Tibial nerve (tissue), 4 donors: ENCODE results near the gene PDE1C.

Experiments
- EP300 ChIP-seq, 2 donors: sonication (generic); formaldehyde crosslinking; IDR thresholded peaks; one replicate each; pipeline ENCODE4 v1.6.1; 2017; ENCODE audit warnings: antibody characterized with exemption in 2 of 2, mild to moderate bottlenecking in 1 of 2
- POLR2A ChIP-seq, 2 donors: fragments of 450-650 bp; IDR thresholded peaks; one replicate each; pipeline ENCODE4 v1.6.1; 2017; ENCODE audit warnings: antibody characterized with exemption in 2 of 2, mild to moderate bottlenecking in 2 of 2, moderate library complexity in 2 of 2
- TF ChIP-seq, protein P1 (sequence below), 5 experiments: fragments of 200-600 bp in 3 of 5; fragments of 450-650 bp in 2 of 5; sonication (generic) in 3 of 5; IDR thresholded peaks; one replicate each; pipeline ENCODE4 v1.5.1; 2016 to 2019; ENCODE audit warnings: antibody characterized with exemption in 5 of 5, mild to moderate bottlenecking in 3 of 5, moderate library complexity in 2 of 5

DNA sequence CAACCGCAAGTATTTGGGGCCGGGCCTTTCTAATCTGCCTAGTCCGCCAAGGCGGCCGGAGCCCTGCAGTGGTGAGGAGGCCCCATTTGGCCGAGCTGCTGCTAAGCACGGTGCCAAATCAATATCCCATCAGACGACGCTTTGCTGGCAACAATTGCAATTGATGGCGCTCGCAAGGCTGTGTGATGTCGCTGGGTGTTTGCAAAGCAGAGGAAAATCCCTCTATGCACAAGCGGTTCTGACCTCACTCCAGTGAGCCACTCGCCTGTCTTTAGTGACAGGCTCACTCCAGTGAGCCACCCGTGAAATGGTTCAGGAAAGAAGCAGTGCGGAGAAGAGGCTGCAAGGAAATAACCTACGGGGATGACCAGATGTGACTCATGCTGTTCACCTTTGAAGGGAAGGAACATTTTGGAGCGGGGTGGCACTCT, 18.3 kb upstream of the PDE1C start:
- TF ChIP-seq, protein P1, sequence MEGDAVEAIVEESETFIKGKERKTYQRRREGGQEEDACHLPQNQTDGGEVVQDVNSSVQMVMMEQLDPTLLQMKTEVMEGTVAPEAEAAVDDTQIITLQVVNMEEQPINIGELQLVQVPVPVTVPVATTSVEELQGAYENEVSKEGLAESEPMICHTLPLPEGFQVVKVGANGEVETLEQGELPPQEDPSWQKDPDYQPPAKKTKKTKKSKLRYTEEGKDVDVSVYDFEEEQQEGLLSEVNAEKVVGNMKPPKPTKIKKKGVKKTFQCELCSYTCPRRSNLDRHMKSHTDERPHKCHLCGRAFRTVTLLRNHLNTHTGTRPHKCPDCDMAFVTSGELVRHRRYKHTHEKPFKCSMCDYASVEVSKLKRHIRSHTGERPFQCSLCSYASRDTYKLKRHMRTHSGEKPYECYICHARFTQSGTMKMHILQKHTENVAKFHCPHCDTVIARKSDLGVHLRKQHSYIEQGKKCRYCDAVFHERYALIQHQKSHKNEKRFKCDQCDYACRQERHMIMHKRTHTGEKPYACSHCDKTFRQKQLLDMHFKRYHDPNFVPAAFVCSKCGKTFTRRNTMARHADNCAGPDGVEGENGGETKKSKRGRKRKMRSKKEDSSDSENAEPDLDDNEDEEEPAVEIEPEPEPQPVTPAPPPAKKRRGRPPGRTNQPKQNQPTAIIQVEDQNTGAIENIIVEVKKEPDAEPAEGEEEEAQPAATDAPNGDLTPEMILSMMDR (IDR thresholded peaks at IDR 0.05), result no peak
- no peak for TF ChIP-seq EP300 (IDR thresholded peaks at IDR 0.05)
- no peak for TF ChIP-seq POLR2A (IDR thresholded peaks at IDR 0.05)
